KMS-11 (cell line): ENCODE measurements around the gene CALHM3.

Experiments
- H2AFZ ChIP-seq: fragments of 200-600 bp; sonication (generic); 2 replicates; pipeline ENCODE4 v1.6.1; 2016; ENCODE audit warnings: antibody characterized with exemption, mixed run types, low read depth
- H3K27ac ChIP-seq: fragments of 200-600 bp; sonication (generic); 2 replicates; pipeline ENCODE4 v1.6.1; 2016; ENCODE audit warnings: mild to moderate bottlenecking, mixed run types
- H3K27me3 ChIP-seq: fragments of 200-600 bp; sonication (generic); 2 replicates; pipeline ENCODE4 v1.6.1; 2017; ENCODE audit warnings: mild to moderate bottlenecking, low read depth, mixed run types, moderate library complexity; ENCODE audit not compliant: insufficient read depth
- H3K36me3 ChIP-seq: fragments of 200-600 bp; sonication (generic); 2 replicates; pipeline ENCODE4 v1.6.1; 2017; ENCODE audit warnings: mild to moderate bottlenecking, mixed run types; ENCODE audit not compliant: insufficient read depth
- H3K4me1 ChIP-seq: fragments of 200-600 bp; sonication (generic); 2 replicates; pipeline ENCODE4 v1.6.1; 2016; ENCODE audit warnings: mild to moderate bottlenecking, low read depth, mixed run types; ENCODE audit not compliant: poor library complexity, severe bottlenecking
- H3K4me2 ChIP-seq: fragments of 200-600 bp; sonication (generic); 2 replicates; pipeline ENCODE4 v1.7.0; 2016; ENCODE audit warnings: mild to moderate bottlenecking, mixed run types
- H3K4me3 ChIP-seq: fragments of 200-600 bp; sonication (generic); IDR thresholded peaks from 2 replicates; pipeline ENCODE4 v1.6.1; 2017; ENCODE audit warnings: low read depth, low read length, mixed read lengths; ENCODE audit not compliant: insufficient read depth
- H3K79me2 ChIP-seq: fragments of 200-600 bp; sonication (generic); 2 replicates; pipeline ENCODE4 v1.6.1; 2016; ENCODE audit warnings: low read depth, mixed run types; ENCODE audit not compliant: insufficient read depth
- H3K9ac ChIP-seq: fragments of 200-600 bp; sonication (generic); 2 replicates; pipeline ENCODE4 v1.6.1; 2016; ENCODE audit warnings: mild to moderate bottlenecking, mixed run types
- H4K20me1 ChIP-seq: fragments of 200-600 bp; sonication (generic); 2 replicates; pipeline ENCODE4 v1.6.1; 2016; ENCODE audit warnings: mild to moderate bottlenecking, mixed run types; ENCODE audit not compliant: insufficient read depth
- CTCF ChIP-seq: fragments of 200-600 bp; sonication (generic); conservative IDR thresholded peaks from 2 replicates; pipeline ENCODE4 v1.6.1; 2017; ENCODE audit warnings: low read depth, mild to moderate bottlenecking, antibody characterized with exemption, low read length, moderate library complexity, mixed read lengths

Gene CALHM3

GRCh38 chr10:103458720-103459119, 20.3 kb downstream of the CALHM3 start, which contains the start of gene CALHM1:
CALHM1 (minus strand) TSS chr10:103458900; CDS start chr10:103458751, 149 bp downstream.
- no peaks in the 10 kb centered on the region for H3K79me2 ChIP-seq
- no peak within 1 kb of the TSS for H3K27ac ChIP-seq
- H2AFZ ChIP-seq: peak within 1 kb of the TSS; percentile 55; the same call in 1 of the 2 replicates
- H3K36me3 ChIP-seq: no peaks in the 10 kb centered on the region
- no peak for TF ChIP-seq CTCF
- H3K4me2 ChIP-seq: 0 out of 2 replicates have a peak within 1 kb of the TSS, but pooled peaks have one; percentile 17
- peaks cover 21% of the 10 kb centered on the region for H3K4me1 ChIP-seq
- no peaks in the 10 kb centered on the region for H4K20me1 ChIP-seq
- H3K9ac ChIP-seq: no peak within 1 kb of the TSS
- no peak within 1 kb of the TSS for H3K4me3 ChIP-seq
- H3K27me3 ChIP-seq: no peaks in the 10 kb centered on the region

DNA sequence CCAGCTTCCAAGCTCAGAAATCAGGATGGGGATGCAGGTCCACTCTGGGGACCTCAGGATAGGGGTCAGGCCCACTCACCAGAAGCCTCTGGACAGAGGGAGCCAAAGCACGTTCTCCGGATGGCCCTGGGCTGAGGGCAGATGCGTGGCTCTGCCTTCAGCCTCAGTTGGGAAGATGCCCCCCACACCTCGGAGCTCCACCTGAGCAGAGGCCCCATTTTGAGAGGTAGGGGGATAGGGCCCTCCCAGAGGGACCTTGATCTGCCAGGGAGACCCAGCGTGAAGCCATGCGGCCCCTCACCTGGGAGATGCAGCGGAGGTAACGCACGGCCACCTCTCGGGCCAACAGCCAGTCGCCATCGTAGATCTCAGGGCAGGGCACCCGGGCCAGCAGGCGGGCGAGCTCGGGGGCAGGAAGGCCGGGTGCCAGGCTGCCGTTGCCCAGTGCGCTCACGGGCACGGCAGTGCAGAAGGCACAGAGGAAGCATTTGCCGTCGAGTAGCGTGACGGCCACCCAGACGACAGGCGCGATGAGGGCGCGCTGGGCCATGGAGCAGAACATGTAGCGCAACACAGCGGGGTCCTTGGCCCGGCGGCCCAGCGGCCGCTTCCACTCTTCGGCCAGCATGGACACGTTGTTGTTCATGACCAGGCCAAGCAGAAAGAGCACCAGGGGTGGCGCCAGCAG, 21.0 kb downstream of the CALHM3 start:
- no peaks in the 10 kb centered on the region for H3K36me3 ChIP-seq
- TF ChIP-seq CTCF: no peak
- H4K20me1 ChIP-seq: no peaks in the 10 kb centered on the region
- H3K27me3 ChIP-seq: no peaks in the 10 kb centered on the region
- no peak overlapping the region for H3K9ac ChIP-seq
- no peaks in the 10 kb centered on the region for H3K79me2 ChIP-seq
- no peak overlapping the region for H2AFZ ChIP-seq
- no peak overlapping the region for H3K4me3 ChIP-seq
- no peak overlapping the region for H3K4me2 ChIP-seq
- peaks cover 21% of the 10 kb centered on the region for H3K4me1 ChIP-seq
- H3K27ac ChIP-seq: no peak overlapping the region

DNA sequence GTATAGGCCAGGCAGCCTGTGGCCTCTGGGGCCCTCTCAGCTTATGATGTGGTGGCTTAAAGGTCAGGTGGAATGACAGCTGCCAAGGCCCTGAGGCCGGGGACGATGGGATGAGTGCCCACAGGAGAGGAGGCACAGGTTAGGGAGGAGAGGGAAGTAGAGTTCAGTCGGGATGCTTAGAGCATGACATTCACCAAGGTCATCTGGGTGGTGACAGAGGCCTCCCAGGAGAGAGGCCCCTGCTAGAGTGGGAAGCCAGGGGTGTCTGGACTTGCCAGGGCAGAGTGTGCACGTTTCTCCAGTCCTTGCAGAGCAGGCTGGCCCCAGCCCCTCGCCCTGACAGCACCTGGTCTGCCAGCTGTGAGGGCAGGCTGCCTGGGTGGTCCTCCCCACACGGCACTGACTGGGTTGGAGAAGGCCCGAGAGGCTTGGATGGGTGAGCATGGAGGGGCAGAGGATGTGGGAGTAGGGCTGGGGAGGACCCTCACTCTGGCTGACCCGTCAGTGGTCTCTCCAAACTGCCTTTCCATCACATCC, 21.8 kb downstream of the CALHM3 start:
- H3K27me3 ChIP-seq: no peaks in the 10 kb centered on the region
- H2AFZ ChIP-seq: no peak overlapping the region
- no peak overlapping the region for H3K27ac ChIP-seq
- H3K79me2 ChIP-seq: no peaks in the 10 kb centered on the region
- H3K4me3 ChIP-seq: no peak overlapping the region
- no peak for TF ChIP-seq CTCF
- peaks cover 21% of the 10 kb centered on the region for H3K4me1 ChIP-seq
- H3K4me2 ChIP-seq: no peak overlapping the region
- H4K20me1 ChIP-seq: no peaks in the 10 kb centered on the region
- H3K36me3 ChIP-seq: no peaks in the 10 kb centered on the region
- no peak overlapping the region for H3K9ac ChIP-seq

GRCh38 chr10:103456074-103456660, 22.9 kb downstream of the CALHM3 start:
- H3K27me3 ChIP-seq: no peaks in the 10 kb centered on the region
- H3K4me2 ChIP-seq: no peak overlapping the region
- no peaks in the 10 kb centered on the region for H4K20me1 ChIP-seq
- H3K4me3 ChIP-seq: no peak overlapping the region
- no peaks in the 10 kb centered on the region for H3K36me3 ChIP-seq
- H3K4me1 ChIP-seq: peaks cover 21% of the 10 kb centered on the region
- no peak overlapping the region for H3K9ac ChIP-seq
- H3K79me2 ChIP-seq: no peaks in the 10 kb centered on the region
- H2AFZ ChIP-seq: no peak overlapping the region
- H3K27ac ChIP-seq: no peak overlapping the region
- no peak for TF ChIP-seq CTCF
